Fibroblast of lung (primary cell): ENCODE data around the gene GCK. TPM values are rescaled to one million over a fixed set of nuclear protein-coding genes. Genes with fewer than 3 reads are reported as not detected.
A peak's percentile ranks its signal among the peaks of the same experiment; 100 is the strongest.

Experiments
- DNase-seq, 2 donors: peaks; one replicate each; pipeline versions ENCODE4 v3.0.0 to v3.0.0-alpha.2; 2010; ENCODE audit warnings: low read depth in 2 of 2
- H2AFZ ChIP-seq: 2 replicates; pipeline ENCODE4 v1.5.1; 2012; ENCODE audit warnings: low read length, control low read depth, inconsistent platforms
- H3K27ac ChIP-seq: 2 replicates; pipeline ENCODE4 v1.5.1; 2011; ENCODE audit warnings: low read length, control low read depth; ENCODE audit not compliant: insufficient read depth
- H3K27me3 ChIP-seq: 2 replicates; pipeline ENCODE4 v1.5.1; 2011; ENCODE audit warnings: mild to moderate bottlenecking, low read length; ENCODE audit not compliant: control insufficient read depth, insufficient read depth
- H3K36me3 ChIP-seq: 2 replicates; pipeline ENCODE4 v1.5.1; 2011; ENCODE audit warnings: low read length; ENCODE audit not compliant: control insufficient read depth, insufficient read depth
- H3K4me1 ChIP-seq: 2 replicates; pipeline ENCODE4 v1.5.1; 2011; ENCODE audit warnings: low read length; ENCODE audit not compliant: control insufficient read depth, insufficient read depth; ENCODE audit errors: extremely low read depth
- H3K4me2 ChIP-seq: 2 replicates; pipeline ENCODE4 v1.5.1; 2011; ENCODE audit warnings: low read length, control low read depth; ENCODE audit not compliant: insufficient read depth; ENCODE audit errors: extremely low read depth
- H3K4me3 ChIP-seq, 4 experiments: fragments of 200-600 bp in 1 of 4; sonication (generic) in 1 of 4; replicated peaks in 1 of 4; 2 replicates each; pipeline ENCODE4 v1.5.1; 2011 to 2016; ENCODE audit warnings: low read length in 4 of 4, low read depth in 3 of 4, mild to moderate bottlenecking in 3 of 4, control low read depth in 2 of 4, inconsistent platforms in 1 of 4, mixed read lengths in 1 of 4; ENCODE audit not compliant: insufficient read depth in 1 of 4; ENCODE audit errors: control extremely low read depth in 1 of 4
- H3K79me2 ChIP-seq: 2 replicates; pipeline ENCODE4 v1.5.1; 2012; ENCODE audit warnings: mild to moderate bottlenecking, low read length, inconsistent platforms; ENCODE audit not compliant: control insufficient read depth, insufficient read depth
- H3K9ac ChIP-seq: 2 replicates; pipeline ENCODE4 v1.5.1; 2011; ENCODE audit warnings: mild to moderate bottlenecking, low read length, control low read depth; ENCODE audit not compliant: insufficient read depth
- H3K9me3 ChIP-seq: 2 replicates; pipeline ENCODE4 v1.5.1; 2012; ENCODE audit warnings: low read depth, low read length; ENCODE audit not compliant: control insufficient read depth, insufficient read depth
- H4K20me1 ChIP-seq: 2 replicates; pipeline ENCODE4 v1.5.1; 2011; ENCODE audit warnings: low read length; ENCODE audit not compliant: control insufficient read depth, insufficient read depth; ENCODE audit errors: extremely low read depth
- CTCF ChIP-seq, 2 donors: IDR thresholded peaks in 1 of 2; conservative IDR thresholded peaks in 1 of 2; 1 replicate in 1 of 2; 2 replicates in 1 of 2; pipeline ENCODE4 v1.5.1; 2011 to 2012; ENCODE audit warnings: low read length in 2 of 2, control low read depth in 1 of 2, inconsistent platforms in 1 of 2, low read depth in 1 of 2, mild to moderate bottlenecking in 1 of 2
- EZH2 ChIP-seq: IDR thresholded peaks from 2 replicates; pipeline ENCODE4 v1.5.1; 2012; ENCODE audit warnings: low read length, control low read depth, mild to moderate bottlenecking; ENCODE audit errors: missing control alignments
- polyA plus RNA-seq, 2 donors: library from polyadenylated mRNA; depleted of rRNA in 1 of 2; stranded (reverse) in 1 of 2; unstranded in 1 of 2; fragments of >200 nt; gene quantifications; 2 replicates each; pipeline ENCODE4 v1.2.1, GENCODE V29; 2011 to 2012; ENCODE audit warnings: missing spikeins in 1 of 2
- total RNA-seq: library from RNA; depleted of rRNA; stranded (reverse); fragments of >200 nt; gene quantifications from 2 replicates; pipeline ENCODE4 v1.2.1, GENCODE V29; 2014

The GCK gene
- total and polyA plus RNA-seq, 2 donors (not counting 1 experiment from before 2014, with no cell fraction given) = 0.14 to 1.7 TPM

- Histone ChIP-seq H3K79me2 (no peaks in the 10 kb centered on the region), H3K4me2 (no peak overlapping the region), H3K27ac (no peak overlapping the region), H3K4me1 (peaks cover 3% of the 10 kb centered on the region), H3K36me3 (no peaks in the 10 kb centered on the region), H3K9ac (no peak overlapping the region), H3K4me3 (no peak overlapping the region), H3K9me3 (no peaks in the 10 kb centered on the region), H3K27me3 (peaks cover 5% of the 10 kb centered on the region), H2AFZ (no peak overlapping the region), H4K20me1 (no peaks in the 10 kb centered on the region)
- DNase-seq = no peak
- no peak for TF ChIP-seq EZH2
- TF ChIP-seq CTCF (conservative IDR thresholded peaks at IDR 0.05 in 1 of 2, IDR thresholded peaks at IDR 0.05 in 1 of 2; ENCODE audit: low read depth in 1 of 2, low read length in 2 of 2) = no peak
Observed at GRCh38 chr7:44167920-44168319, 21.3 kb downstream of the GCK start.

GRCh38 chr7:44163591-44163990, 25.6 kb downstream of the GCK start:
- peaks cover 5% of the 10 kb centered on the region for H3K27me3 ChIP-seq
- no peak for TF ChIP-seq EZH2
- no peak for TF ChIP-seq CTCF (conservative IDR thresholded peaks at IDR 0.05 in 1 of 2, IDR thresholded peaks at IDR 0.05 in 1 of 2; ENCODE audit: low read depth in 1 of 2, low read length in 2 of 2)
- H3K4me1 ChIP-seq = peaks cover 3% of the 10 kb centered on the region
- peak overlapping the region; percentile 19 for H3K4me2 ChIP-seq
- no peaks in the 10 kb centered on the region for H3K9me3 ChIP-seq
- peak; percentile 72 to 96 for DNase-seq
- H3K79me2 ChIP-seq = no peaks in the 10 kb centered on the region
- H4K20me1 ChIP-seq = no peaks in the 10 kb centered on the region
- no peak overlapping the region for H3K27ac ChIP-seq
- H3K4me3 ChIP-seq = no peak overlapping the region
- H2AFZ ChIP-seq = no peak overlapping the region
- no peak overlapping the region for H3K9ac ChIP-seq
- H3K36me3 ChIP-seq = no peaks in the 10 kb centered on the region

- no peak for DNase-seq
- no peak overlapping the region for H3K9ac ChIP-seq
Observed at GRCh38 chr7:44162785-44163395, 26.3 kb downstream of the GCK start.

More at GRCh38 chr7:44162785-44163395, 26.3 kb downstream of the GCK start:
- H3K27me3 ChIP-seq = peaks cover 5% of the 10 kb centered on the region
- H3K36me3 ChIP-seq = no peaks in the 10 kb centered on the region
- no peaks in the 10 kb centered on the region for H3K79me2 ChIP-seq
- H3K9me3 ChIP-seq = no peaks in the 10 kb centered on the region
- H3K27ac ChIP-seq = no peak overlapping the region
- TF ChIP-seq EZH2 = no peak
- no peak for TF ChIP-seq CTCF (conservative IDR thresholded peaks at IDR 0.05 in 1 of 2, IDR thresholded peaks at IDR 0.05 in 1 of 2; ENCODE audit: low read depth in 1 of 2, low read length in 2 of 2)
- no peak overlapping the region for H2AFZ ChIP-seq
- H3K4me3 ChIP-seq = no peak overlapping the region
- H4K20me1 ChIP-seq = no peaks in the 10 kb centered on the region
- peaks cover 3% of the 10 kb centered on the region for H3K4me1 ChIP-seq
- no peak overlapping the region for H3K4me2 ChIP-seq
